GM18511 (cell line): ENCODE results near the gene TRIM72.
"Not testable (repeated sequence)": the region's sequence is repeated elsewhere in the genome, so short reads cannot be mapped to it uniquely, and the experiment has no call there.

Source experiments
- ATAC-seq: cut with Tn5 transposase; IDR thresholded peaks from one replicate; pipeline ENCODE4 v1.9.1; 2021; ENCODE audit warnings: mild to moderate bottlenecking, moderate library complexity; ENCODE audit not compliant: unreplicated experiment

Gene TRIM72

GRCh38 chr16:31214708-31215286 lies 878 bp downstream of the TRIM72 start:
- no peak for ATAC-seq

GRCh38 chr16:31215287-31216162 lies 1.6 kb downstream of the TRIM72 start:
- no peak for ATAC-seq

GRCh38 chr16:31216422-31217135 lies 2.7 kb downstream of the TRIM72 start, which contains the start of gene PYDC1:
PYDC1 (minus strand) TSS chr16:31217135; CDS start chr16:31217028, 107 bp downstream.
- ATAC-seq: no peak

GRCh38 chr16:31217136-31217530 lies 3.2 kb downstream of the TRIM72 start:
- no peak for ATAC-seq

- ATAC-seq: no peak
These were observed 5.3 kb downstream of the TRIM72 start for GRCh38 chr16:31219154-31219741.

GRCh38 chr16:31221357-31222160 lies 7.6 kb downstream of the TRIM72 start:
- ATAC-seq: no peak

GRCh38 chr16:31223044-31223443 lies 9.1 kb downstream of the TRIM72 start:
- ATAC-seq: no peak

- ATAC-seq: no peak
These were observed 10.4 kb downstream of the TRIM72 start for GRCh38 chr16:31224092-31224955.

- ATAC-seq: no peak
These were observed 11.3 kb downstream of the TRIM72 start for GRCh38 chr16:31225193-31225592.

- no peak for ATAC-seq
These were observed 14.3 kb downstream of the TRIM72 start for GRCh38 chr16:31228206-31228605.

GRCh38 chr16:31229501-31229900 lies 15.6 kb downstream of the TRIM72 start:
- ATAC-seq: no peak

- ATAC-seq: no peak
These were observed 24.1 kb downstream of the TRIM72 start for GRCh38 chr16:31238041-31238440.

- no peak for ATAC-seq
These were observed 28.3 kb downstream of the TRIM72 start for GRCh38 chr16:31242206-31242605.

GRCh38 chr16:31243734-31244670 lies 30.1 kb downstream of the TRIM72 start:
- ATAC-seq: no peak

GRCh38 chr16:31245598-31245997 lies 31.7 kb downstream of the TRIM72 start:
- not testable (repeated sequence) for ATAC-seq

GRCh38 chr16:31246296-31246695 lies 32.4 kb downstream of the TRIM72 start:
- no peak for ATAC-seq

GRCh38 chr16:31248344-31248743 lies 34.4 kb downstream of the TRIM72 start:
- no peak for ATAC-seq

- no peak for ATAC-seq
These were observed 37.0 kb downstream of the TRIM72 start for GRCh38 chr16:31250782-31251384.
